NCI-H1048 (cell line): Measurements from ENCODE around the gene STARD5.
"Not testable (repeated sequence)": the region's sequence is repeated elsewhere in the genome, so short reads cannot be mapped to it uniquely, and the experiment has no call there.

Experiments
- DNase-seq: peaks from one replicate; lab custom pipeline; 2025; lab: John Stamatoyannopoulos, UW

The STARD5 gene

DNA sequence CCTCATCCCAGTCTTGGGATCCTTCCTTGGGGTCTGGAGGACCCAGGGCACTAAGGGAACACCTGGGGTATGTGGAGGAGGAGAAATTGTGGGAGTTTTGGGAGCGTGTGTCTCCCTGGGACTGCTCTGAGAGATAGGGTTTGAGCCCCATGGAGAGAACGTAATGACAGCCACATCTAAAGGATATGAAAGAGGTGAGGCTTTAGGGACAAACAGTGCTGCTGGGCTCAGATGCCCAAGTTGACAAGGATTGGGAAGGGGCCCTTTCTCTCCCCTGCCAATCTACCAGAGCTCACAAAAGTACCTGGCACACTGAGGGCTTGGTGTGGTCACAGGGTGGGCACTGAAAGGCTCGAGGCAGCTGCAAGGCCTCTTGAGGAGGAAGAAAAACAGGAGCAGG is 13.3 kb upstream of the STARD5 start:
- DNase-seq: no peak

DNA sequence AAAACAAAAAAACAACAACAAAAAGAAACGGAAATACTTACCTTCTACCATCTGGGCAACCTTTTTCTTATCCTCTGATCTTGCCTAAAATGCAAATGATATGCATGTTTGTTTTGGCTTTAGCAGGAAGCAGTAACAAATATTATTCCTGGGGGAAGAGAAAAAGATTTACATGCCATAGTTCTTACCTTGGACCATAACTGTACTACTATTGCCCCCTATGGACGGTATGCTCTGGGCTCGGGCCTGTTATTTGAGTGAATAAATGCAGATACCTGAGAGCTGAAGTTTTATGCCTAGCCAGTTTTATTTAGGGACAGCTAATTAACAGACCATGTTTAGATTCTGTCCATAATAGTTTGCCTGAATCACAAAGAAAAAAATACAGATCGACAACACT is 12.6 kb upstream of the STARD5 start:
- no peak for DNase-seq

DNA sequence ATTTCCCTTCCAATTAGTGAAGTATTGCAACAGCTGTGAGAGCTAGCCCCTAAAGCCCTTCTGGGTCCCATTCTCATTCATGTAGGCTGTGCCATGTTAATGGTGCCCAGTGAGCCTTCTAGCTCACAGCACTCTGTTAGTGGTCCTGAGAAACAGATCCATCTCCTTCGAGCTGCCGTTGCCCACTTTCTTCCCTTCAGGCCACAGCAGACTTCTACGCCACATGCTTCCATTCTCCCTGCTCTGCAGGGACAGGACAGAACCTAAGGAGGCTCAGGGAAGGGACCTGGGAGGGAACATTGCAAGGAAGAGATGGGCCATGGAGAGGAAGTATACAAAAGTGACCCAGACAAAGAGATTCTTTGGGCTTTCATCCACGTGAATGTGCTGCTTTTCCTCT is 11.7 kb upstream of the STARD5 start:
- no peak for DNase-seq

DNA sequence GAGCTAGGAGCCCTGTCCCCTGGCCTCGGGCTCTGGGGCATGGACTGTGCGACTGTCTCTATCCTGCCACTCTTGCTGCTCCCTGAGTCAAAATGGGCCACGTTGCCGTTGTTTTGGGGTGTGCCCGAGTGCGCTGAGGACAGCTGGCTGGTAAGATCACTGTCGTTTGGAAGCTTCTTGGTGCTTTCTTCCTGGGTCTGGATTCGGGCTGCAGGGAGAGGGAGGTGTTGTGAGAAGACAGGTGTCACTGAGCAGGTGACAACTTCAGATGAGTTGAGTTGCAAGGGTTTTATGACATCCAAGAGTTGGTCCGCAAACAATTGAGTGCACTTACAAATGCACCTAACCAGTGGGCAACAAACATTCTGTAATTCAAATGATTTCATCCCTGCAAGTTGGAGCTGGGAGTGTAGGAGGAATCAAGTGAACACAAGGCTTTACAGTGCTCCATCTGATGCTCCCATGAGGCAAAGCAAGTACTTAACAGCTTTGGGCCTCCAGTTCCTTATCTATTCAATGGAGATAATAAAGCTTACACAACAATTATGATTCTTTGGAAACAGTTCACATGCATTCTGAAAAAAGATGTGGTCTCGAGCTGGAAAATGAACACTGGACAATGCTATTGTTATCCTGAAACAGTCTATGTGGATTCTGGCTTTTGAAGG is 11.0 kb upstream of the STARD5 start:
- DNase-seq: no peak

DNA sequence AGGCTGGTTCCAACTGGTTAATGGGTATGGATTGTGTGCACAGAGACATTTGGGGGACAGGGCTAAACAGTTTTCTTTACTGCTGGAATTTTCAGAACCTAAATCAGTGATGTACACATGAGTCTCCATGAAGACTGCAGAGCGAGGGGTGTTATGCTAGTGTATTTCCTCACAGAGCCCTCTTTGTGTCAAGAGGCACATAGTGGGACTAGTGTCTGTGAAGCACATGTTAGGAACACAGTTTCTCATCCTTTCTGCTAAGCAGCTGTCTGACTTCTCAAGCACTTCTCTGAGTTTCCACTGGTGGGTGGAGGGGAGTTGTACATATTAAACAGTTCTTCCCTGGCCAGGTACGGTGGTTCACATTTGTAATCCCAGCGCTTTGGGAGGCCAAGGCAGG is 9.4 kb upstream of the STARD5 start:
- DNase-seq: no peak

DNA sequence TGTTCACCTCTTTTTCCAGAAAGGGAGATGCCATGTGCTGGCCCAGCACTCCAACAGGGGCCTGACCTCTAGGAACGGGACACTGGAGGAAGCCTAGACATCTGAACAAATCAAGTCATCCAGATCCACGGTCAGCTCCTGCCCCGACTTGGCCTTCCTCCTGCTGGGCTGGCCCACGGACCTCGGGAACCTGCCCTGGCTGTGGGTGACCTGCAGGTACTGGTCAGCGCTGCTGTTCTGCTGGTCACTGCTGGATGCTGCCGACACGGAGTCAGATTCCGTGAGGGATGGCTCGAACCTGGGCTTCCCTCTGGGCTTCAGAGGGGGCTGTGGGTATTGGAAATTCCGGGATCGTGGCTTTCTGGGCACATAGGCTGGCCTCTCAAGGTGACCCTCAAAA is 8.4 kb upstream of the STARD5 start:
- DNase-seq: no peak

DNA sequence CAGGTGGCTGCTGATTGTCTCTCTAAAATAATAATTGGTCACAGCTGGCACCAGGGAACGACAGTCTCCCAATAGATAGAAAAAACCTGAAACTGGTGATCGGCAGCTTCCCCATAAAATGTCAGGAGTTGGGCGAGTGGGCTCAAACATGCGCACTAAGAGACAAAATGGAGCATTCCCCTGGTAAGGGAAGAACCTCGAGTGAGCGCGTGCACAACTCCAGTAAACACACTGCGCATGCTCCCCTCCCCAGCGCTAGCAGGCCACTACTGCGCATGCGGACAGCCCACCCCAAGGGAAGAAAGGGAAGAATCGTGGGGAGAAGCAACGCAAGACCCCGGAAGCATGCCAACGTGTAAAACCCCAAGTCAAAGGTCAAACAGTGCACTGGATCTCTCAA is 7.7 kb upstream of the STARD5 start:
- DNase-seq: no peak

DNA sequence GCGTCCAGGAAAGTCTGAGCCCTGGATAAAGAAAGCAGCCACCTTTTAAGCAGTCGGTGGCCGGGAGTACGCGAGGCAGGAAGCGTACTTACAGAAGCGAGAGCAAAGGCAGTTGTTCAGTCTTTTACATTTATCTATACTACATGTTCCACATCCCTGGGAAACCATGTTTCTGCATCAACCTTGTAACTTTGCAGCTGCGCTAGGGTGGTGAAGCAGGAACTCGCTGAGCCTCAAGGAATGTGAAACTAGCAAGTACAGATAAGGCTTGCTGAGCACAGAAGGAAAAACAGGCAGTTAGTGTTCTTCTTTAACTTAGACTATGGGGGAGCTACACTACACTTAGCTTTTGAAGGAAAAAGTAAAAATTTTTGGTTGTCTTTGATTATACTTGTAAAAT is 7.2 kb upstream of the STARD5 start:
- not testable (repeated sequence) for DNase-seq

DNA sequence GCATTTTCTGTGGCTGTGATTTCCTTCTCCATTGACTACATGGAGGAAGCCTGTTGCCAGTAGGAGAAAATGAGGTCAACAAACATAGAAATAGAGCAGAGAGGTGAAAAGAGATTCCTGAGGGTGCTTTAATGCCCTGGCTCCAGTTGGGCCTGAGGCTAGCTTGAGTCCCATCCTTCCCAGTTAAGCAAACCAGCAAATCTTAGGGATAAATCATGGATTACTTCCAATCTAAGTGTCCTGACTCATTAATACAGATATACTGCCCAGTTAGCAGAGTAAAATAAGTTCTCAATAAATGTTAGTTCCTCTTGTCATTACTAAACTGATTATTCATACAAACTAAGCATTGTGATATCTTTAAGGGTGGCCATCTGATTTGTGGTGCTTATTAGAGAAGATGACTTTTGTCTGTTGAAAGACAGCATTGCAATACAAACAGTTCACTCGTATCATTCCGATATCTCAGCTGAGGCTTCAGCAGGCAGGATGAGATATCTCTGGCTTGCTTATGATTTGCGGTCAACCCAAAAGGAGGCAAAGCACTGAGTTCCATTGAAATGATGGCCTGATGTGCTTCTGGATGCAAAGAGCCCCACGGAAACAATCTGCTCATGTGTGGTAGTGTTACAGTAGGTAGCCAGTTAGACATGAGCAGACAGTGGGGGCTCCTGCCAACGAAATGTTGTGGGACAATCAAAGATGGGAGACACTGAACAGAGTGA is 6.6 kb upstream of the STARD5 start:
- no peak for DNase-seq

DNA sequence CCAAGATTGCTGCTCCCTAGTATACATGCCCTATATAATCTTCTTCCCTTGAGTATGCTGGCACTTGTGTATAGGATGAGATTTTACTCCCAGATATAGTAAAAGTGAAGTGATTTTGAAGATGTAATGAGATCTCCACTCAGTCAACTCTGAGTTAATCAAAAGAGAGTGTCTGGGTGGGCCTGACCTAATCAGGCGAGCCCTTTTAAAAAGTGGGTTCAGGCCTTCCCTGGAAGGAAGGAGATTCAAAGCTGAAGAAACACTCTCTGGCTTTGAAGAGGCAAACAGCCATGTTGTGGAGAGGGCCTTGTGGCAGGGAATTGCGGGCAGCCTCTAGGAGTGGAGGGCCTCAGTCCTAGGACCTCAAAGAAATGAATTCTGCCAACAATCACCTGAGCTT is 5.5 kb upstream of the STARD5 start:
- DNase-seq: no peak

DNA sequence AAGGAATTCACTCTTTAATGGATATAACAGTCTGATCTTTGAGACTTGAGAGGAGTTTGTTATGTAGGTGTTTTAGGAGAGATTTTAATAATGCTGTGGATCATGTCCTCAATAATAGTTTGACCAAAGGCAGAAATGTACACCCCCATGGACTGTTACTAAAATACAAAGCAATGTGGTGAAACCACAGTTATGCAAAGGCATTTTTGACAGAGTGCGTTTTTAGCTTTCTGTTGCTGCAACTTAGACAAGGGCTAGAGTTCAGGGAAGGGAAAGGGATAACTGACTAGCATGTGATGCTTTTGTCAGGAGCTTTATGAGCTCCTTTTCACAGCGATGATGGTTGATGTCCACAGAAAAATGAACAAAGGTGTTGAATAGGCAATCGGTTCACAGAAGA is 3.6 kb upstream of the STARD5 start:
- DNase-seq: no peak

DNA sequence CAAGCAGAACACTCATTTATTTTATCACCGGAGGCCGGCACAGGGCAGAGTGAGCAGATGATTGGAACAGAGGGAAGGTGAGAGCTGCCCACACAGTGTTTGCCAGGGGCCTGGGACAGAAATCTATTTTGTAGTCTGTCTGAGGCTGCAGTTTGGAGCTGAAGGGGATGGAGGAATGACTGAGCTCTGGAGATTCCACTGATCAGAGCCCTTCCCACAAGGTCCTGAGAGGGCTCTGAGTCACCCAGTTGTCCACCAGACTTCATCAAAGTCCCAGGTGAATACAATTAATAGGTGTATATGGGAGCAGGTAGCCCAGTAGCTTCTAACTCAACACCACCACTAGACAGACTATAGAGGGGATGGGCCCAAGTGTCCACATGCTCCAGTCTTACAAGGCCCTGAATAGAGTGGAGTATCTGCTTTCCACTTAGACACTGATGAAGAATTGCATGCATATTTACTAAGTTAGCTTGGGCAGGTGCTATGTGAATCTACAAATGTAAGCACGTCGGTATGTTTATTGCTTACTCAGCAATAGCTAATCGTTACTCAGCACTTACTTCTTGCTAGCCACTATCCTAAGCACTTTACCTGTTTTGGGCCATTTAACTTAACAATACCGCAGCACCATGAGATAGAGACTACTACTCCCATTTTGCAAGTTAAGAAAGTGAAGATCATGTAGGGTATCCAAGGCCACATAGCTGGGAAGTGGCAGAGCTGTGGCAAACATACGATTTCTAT is 2.7 kb upstream of the STARD5 start:
- DNase-seq: no peak

DNA sequence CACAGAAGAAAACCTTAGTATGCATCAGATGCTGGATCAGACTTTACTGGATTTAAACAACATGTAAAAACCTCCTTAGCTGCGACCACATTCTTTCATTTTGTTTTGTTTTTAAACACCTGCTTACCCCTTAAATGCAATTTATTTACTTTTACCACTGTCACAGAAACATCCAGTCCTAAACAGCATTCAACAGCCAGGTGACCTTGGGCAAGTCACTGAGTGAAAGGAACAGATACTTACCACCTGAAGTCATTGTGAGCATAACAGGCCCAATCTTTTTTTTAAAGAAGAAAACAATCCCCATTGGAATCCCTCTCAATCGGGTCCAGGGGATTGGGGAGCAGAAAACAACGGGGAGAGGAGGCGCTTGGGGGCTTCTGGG is 390 bp downstream of the STARD5 start:
- no peak for DNase-seq

DNA sequence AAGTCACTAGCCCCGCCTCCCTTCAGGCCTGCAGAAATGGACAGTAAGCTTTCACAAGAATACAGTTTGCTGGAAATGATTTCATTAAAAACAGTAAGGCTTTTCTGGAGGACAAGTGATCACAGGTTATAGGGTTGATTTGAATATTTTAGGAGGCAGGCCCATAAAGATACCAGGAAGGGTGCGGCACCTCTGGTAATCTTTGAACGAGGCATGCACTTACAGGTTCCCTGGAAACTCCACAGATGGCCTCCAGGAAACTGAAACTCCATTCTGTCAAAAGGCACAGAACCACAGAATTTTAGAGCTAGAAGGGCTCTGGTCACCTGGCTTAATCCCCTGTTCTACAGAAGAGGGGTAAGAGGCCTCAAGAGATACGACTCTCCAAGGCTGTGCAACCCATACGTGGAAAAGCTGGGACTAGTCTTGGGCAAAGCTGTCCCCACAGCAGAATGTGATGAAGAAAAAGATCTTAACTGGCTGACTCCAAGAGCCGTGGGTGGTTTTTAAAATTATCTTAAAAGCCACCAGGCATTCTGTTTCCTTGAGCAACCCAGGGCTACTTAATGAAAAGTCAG is 1.2 kb downstream of the STARD5 start:
- no peak for DNase-seq

DNA sequence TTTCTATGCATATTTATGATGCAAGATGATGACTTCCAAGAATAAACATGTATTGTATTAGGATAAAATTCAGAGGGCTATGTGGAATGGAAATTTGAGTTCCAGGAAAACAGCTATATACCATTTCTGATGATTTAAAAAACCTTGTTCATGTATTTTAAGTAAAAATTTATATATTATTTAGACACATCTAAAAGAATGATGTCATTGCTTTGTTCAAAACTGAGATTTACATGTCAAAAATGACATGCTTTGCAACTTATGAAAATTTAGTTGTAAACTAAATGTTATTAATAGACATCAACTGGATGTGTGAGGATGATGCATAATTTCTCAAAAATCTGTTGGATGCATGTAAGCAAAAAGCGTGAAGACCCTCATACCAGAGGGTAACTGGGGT is 2.3 kb downstream of the STARD5 start:
- no peak for DNase-seq

DNA sequence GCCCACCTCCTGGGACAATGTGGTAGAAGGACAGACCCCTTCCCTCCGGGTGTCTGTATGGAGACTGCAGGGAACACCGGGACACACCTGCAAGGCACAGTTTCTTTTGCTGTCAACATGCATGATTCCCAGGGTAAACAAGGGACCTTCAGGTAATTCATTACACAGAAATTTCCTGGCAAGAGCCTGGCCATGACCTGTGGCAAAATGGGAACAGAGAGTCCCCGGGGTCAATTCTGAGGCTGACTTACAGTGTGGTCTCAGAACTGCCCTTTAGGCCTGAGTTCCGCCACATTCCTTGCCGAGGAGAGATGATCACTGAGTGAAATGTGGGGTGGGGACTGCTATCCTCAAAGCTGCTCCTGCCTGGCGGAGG is 6.3 kb downstream of the STARD5 start:
- DNase-seq: no peak

DNA sequence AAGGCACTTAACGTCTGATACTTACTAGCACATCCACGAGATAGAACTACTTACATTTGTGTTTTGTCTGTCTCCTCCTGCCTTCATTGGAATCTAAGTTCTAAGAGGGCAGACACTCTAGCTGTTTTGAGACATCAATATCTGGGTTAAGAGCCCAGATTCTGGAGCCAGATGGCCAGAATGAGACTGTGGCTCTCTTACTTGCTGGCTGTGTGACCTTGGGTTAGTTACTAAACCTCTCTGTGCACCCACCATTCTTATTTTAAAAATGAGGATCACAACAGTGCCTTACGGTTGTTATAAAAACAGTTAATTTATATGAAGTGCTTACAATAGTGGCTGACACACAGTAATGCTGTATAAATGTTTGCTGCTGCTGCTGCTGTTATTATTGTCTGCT is 7.7 kb downstream of the STARD5 start:
- DNase-seq: no peak

DNA sequence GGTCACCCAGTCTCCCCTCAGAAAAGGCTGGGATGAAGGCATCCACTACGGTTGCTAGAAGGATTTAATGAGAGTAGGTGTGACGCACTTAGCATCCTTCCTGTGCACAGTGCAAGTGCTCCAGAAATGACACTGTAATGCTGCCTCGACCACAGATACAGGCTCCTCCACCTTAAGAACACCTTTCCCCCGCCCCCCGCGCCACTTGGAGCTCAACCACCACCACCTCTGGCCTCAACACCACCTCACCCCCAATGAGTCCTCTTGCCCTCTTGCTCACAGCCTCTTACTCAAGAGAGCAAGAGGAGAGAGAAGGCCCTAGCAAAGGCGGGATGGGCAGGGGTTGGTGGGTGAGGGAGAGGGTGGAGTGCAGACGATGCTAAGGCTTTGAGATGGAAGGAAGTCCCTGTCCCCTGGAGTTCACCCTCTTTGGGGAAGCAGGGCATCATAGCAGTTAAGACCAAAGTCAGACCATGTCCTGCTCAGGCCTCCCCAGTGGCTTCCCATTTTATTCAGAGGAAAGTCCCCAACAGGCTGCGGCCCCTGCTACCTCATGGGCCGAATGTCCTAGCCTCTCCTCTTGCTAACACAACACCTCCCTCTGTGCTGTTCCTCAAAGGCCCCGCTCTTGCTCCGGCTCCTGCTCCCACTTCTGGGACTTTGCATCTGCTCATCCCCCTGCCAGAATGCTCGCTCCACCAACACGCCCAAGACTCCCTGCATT is 8.3 kb downstream of the STARD5 start:
- no peak for DNase-seq

DNA sequence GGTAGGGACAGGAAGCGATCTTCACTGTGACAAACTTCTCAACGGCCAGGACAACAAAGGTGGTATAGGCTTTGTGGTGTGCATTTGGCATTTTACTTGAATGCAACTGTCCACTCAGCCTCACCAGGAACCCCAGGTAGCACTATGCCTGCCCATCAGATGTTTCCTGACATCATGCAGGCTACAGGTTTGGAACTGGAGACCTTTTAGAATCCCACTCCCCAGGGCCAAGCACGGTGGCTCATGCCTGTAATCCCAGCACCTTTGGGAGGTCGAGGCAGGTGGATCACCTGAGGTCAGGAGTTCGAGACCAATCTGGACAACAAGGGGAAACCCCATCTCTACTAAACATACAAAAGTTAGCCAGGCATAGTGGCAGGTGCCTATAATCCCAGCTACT is 9.6 kb downstream of the STARD5 start:
- no peak for DNase-seq

DNA sequence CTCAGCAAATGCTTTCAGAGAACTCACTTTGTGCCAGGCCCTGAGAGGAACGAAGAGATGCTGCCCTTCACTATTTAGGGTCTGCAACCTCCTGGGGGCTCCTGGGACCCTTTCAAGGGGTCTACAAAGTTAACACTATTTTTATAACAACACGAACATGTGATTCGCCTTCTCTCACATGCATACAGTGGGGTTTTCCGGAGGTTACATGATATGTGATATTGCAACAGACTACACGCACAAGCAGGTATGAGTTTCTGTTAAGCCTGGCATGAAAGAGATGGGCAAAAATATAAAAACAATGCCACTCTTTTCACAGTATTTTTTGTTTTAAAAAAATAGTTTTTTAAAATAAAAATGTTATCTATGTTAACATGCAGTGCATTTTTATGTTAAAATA is 10.3 kb downstream of the STARD5 start:
- DNase-seq: no peak

DNA sequence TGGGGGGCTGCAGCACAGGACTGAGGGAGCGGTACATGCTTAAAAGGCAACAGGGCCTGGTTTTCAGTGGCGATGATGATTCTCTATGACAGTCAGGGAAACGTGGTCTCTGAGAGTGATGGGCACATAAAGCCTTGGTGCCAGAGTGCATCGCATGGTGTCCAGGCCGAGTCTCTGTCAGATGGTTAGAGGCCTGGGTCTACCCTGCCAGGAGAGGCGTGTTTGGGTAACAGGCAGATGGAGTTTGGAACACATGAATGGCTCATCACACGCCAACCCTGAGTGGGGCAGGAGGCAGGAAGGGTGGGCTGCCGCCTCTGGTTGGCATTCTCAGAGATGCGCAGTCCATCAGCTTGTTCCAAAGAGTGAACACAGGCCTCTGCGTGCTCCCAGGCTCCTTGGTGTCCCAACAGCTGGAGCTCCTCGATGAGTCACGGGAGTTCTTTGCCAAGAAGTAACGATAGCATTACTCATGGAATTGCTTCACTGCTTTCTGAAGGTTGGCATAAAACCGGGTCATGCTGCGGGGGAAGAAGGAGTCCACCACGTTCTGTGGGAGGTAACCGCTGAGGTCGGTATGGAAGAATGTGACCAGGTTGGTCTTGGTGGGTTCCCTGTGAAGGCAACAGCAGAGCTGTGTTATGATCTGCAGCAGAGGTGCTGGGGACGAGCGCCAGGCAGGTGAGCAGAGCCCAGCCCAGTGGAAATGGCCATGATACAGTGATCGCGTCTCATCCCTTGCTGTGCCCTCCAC is 11.0 kb downstream of the STARD5 start:
- DNase-seq: no peak
